DND-41 (cell line): Measurements from ENCODE around the gene PDIA6.

ENCODE experiments used
- ATAC-seq: fragments of 200-7000 bp; cut with Tn5 transposase; 3 replicates; pipeline ENCODE4 v1.9.1; 2021; ENCODE audit warnings: low read depth; ENCODE audit not compliant: insufficient read depth
- DNase-seq: peaks from one replicate; pipeline ENCODE4 v3.0.0-alpha.2; 2020
- H2AFZ ChIP-seq: 2 replicates; pipeline ENCODE4 v1.6.0; 2012; ENCODE audit warnings: low read depth, low read length
- H3K27ac ChIP-seq: 2 replicates; pipeline ENCODE4 v1.5.1; 2012; ENCODE audit warnings: low read length, inconsistent platforms
- H3K27me3 ChIP-seq: fragments of 200-600 bp; sonication (generic); 2 replicates; pipeline ENCODE4 v1.6.0; 2012; ENCODE audit warnings: low read length, mild to moderate bottlenecking, inconsistent platforms; ENCODE audit not compliant: insufficient read depth, poor library complexity
- H3K36me3 ChIP-seq: 2 replicates; pipeline ENCODE4 v1.5.1; 2012; ENCODE audit warnings: low read length, inconsistent platforms; ENCODE audit not compliant: insufficient read depth
- H3K4me1 ChIP-seq: 2 replicates; pipeline ENCODE4 v1.5.1; 2012; ENCODE audit warnings: mild to moderate bottlenecking, low read length; ENCODE audit not compliant: insufficient read depth
- H3K4me2 ChIP-seq: 2 replicates; pipeline ENCODE4 v1.6.0; 2012; ENCODE audit warnings: mild to moderate bottlenecking, moderate library complexity, low read length, inconsistent platforms; ENCODE audit not compliant: insufficient read depth
- H3K4me3 ChIP-seq, 2 experiments: fragments of 200-600 bp in 1 of 2; shearing (Covaris generic) in 1 of 2; 2 replicates each; pipeline ENCODE4 v1.5.1; 2012 to 2016; ENCODE audit warnings: inconsistent platforms in 2 of 2, low read length in 2 of 2, mild to moderate bottlenecking in 2 of 2, low read depth in 1 of 2, moderate library complexity in 1 of 2
- H3K79me2 ChIP-seq: 2 replicates; pipeline ENCODE4 v1.6.0; 2012; ENCODE audit warnings: low read length, inconsistent platforms; ENCODE audit not compliant: insufficient read depth
- H3K9ac ChIP-seq: 2 replicates; pipeline ENCODE4 v1.6.0; 2012; ENCODE audit warnings: low read depth, mild to moderate bottlenecking, inconsistent platforms, low read length, moderate library complexity
- H3K9me3 ChIP-seq: 2 replicates; pipeline ENCODE4 v1.5.1; 2012; ENCODE audit warnings: low read length, moderate library complexity, mild to moderate bottlenecking, inconsistent platforms; ENCODE audit not compliant: insufficient read depth, severe bottlenecking
- H4K20me1 ChIP-seq: 2 replicates; pipeline ENCODE4 v1.6.0; 2012; ENCODE audit warnings: low read length; ENCODE audit not compliant: insufficient read depth
- CTCF ChIP-seq: IDR thresholded peaks from 2 replicates; pipeline ENCODE4 v1.5.1; 2012; ENCODE audit warnings: borderline replicate concordance, low read length, moderate library complexity, mild to moderate bottlenecking; ENCODE audit not compliant: poor library complexity, severe bottlenecking; ENCODE audit errors: extremely low read depth
- EZH2 ChIP-seq: IDR thresholded peaks from 3 replicates; pipeline ENCODE4 v1.6.1; 2012; ENCODE audit warnings: borderline replicate concordance, low read depth, mild to moderate bottlenecking, moderate library complexity, low read length, inconsistent platforms; ENCODE audit not compliant: severe bottlenecking

Gene PDIA6

DNA sequence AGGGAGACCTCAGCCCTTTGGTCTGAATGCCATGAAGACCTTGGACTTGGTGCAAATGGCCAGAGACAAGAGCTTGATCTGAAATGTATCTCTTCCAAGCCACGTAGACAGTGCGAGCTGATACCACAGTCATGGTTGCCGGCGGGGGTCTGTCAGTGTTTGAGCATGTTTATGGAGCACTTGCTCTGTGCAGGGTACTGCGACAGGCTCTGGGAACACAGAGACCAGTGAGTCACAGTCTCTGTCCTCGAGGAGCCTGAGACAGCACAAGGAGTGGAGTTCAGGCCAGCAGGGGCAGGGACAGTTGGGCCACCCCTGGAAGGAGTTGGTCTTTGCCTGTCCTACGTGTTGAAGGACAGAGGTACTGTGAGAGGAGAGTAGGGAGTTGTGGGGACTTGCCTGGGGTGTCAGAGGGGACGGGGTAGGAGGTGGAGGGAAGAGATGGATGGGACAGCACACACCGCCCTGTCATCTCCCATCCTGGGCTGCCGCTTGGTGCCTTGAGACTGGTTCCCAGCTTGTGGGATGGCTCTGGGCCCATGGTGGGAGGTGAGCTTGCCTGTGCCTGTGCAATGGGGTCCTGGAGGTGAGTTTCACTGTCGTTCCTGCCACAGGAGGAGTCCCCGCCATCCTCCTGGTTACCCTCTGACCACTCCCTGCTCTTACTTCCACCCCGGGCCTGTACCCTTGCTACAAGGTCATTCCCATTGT is 51.6 kb downstream of the PDIA6 start:
- no peak for ATAC-seq
- Histone ChIP-seq H3K9ac (no peak overlapping the region), H2AFZ (no peak overlapping the region), H3K27me3 (no peaks in the 10 kb centered on the region), H3K9me3 (no peaks in the 10 kb centered on the region), H3K79me2 (no peaks in the 10 kb centered on the region), H3K4me3 (no peak overlapping the region), H3K36me3 (no peaks in the 10 kb centered on the region), H3K4me1 (no peaks in the 10 kb centered on the region), H4K20me1 (no peaks in the 10 kb centered on the region), H3K4me2 (no peak overlapping the region), H3K27ac (no peak overlapping the region)
- TF ChIP-seq CTCF, result no peak
- TF ChIP-seq EZH2, result no peak
- no peak for DNase-seq

DNA sequence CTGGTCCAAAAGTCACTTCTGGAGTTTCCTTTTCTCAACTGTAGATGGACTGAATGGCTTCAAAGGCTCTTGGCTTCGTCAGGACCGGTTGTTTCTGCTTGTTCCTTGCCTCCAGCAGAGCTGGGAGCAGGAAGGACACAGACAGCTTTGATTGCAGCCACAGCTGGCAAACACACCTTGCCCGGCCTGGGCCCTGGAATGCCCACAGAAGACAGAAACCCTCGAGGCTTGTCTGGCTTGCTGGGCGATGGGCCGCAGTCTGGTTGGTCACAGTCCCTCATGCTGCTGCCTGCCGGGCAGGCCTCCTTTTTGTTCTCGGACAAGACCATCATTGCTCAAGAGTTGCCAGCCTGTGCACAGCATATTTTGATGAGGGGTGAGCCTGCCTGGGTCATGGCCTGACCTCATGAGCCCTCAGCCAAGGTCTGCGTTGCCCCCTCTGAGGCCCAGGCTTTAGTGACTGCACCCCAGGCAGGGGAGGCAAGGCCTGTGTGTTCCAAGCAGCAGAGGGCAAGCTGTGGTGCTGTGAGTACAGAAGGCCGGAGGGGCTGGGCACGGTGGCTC is 53.4 kb downstream of the PDIA6 start:
- no peak for DNase-seq
- Histone ChIP-seq H3K9ac (no peak overlapping the region), H3K27me3 (no peaks in the 10 kb centered on the region), H3K36me3 (no peaks in the 10 kb centered on the region), H3K4me1 (no peaks in the 10 kb centered on the region), H2AFZ (no peak overlapping the region), H3K4me3 (no peak overlapping the region), H3K4me2 (no peak overlapping the region), H3K27ac (no peak overlapping the region), H3K79me2 (no peaks in the 10 kb centered on the region), H3K9me3 (no peaks in the 10 kb centered on the region), H4K20me1 (no peaks in the 10 kb centered on the region)
- ATAC-seq, result no peak
- TF ChIP-seq CTCF, result no peak
- no peak for TF ChIP-seq EZH2

DNA sequence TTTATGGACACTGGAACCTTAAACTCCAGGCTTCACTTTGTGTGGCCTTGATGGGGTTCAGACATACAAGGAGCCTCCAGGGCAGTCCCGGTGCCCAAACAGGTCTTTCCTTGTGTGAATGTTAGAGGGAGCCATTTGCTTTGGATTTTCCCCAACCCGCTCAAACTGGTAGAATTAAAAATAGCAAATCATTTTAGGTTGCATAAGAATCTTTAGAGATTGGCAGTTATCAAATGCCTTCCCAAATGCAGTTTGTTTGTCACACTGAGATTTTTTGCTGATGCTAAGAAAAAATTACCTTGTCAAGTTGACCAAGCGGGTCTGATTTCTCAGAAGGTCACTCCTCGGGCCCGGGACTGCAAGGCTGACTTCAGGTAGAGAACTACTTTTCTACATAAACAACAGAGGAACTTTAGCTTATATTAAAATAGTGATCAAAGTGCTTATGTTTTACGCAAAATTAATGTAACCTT is 54.7 kb downstream of the PDIA6 start:
- H3K4me1 ChIP-seq, result no peaks in the 10 kb centered on the region
- TF ChIP-seq CTCF, result no peak
- no peaks in the 10 kb centered on the region for H3K79me2 ChIP-seq

More for the DNA sequence above, 54.7 kb downstream of the PDIA6 start:
- Histone ChIP-seq H3K27ac (no peak overlapping the region), H4K20me1 (no peaks in the 10 kb centered on the region), H3K27me3 (no peaks in the 10 kb centered on the region), H3K9me3 (no peaks in the 10 kb centered on the region), H3K36me3 (no peaks in the 10 kb centered on the region), H3K4me2 (no peak overlapping the region), H3K9ac (no peak overlapping the region), H2AFZ (no peak overlapping the region), H3K4me3 (no peak overlapping the region)
- DNase-seq (no peak), ATAC-seq (no peak)
